MCF 10A (cell line): ENCODE data around the gene TMEM14C. TPM values are rescaled to one million over a fixed set of nuclear protein-coding genes. Genes with fewer than 3 reads are reported as not detected.
A peak's percentile ranks its signal among the peaks of the same experiment; 100 is the strongest.

Experiments used
- BruUV-seq: library from RNA; stranded (reverse); fragments of 400-500 nt; replicated peaks from 2 replicates; lab custom pipeline; 2021; lab: Mats Ljungman, UMichigan
- CTCF ChIA-PET: fragments of 300-600 bp; sonication (Branson Sonifier 250); formaldehyde crosslinking; extraction: SDS; loops from one replicate; lab custom pipeline; 2021; ENCODE audit warnings: antibody characterized with exemption, inconsistent platforms; lab: Yijun Ruan, JAX
- POLR2A ChIA-PET: fragments of 300-600, 350-650 bp; sonication (Branson Sonifier 250); formaldehyde crosslinking; extraction: SDS; loops from one replicate; lab custom pipeline; 2020; ENCODE audit warnings: antibody characterized with exemption, inconsistent platforms; lab: Yijun Ruan, JAX
- DNase-seq: peaks from one replicate; pipeline ENCODE4 v3.0.0-alpha.2; 2018; ENCODE audit not compliant: unreplicated experiment
- H3K27ac Mint-ChIP-seq: one replicate; pipeline ENCODE4 v1.8.0; 2022; ENCODE audit warnings: mild to moderate bottlenecking, low read depth, mixed read lengths; ENCODE audit not compliant: unreplicated experiment
- H3K27me3 Mint-ChIP-seq: one replicate; pipeline ENCODE4 v1.8.0; 2022; ENCODE audit warnings: mixed read lengths; ENCODE audit not compliant: insufficient read depth, unreplicated experiment
- H3K36me3 Mint-ChIP-seq: one replicate; pipeline ENCODE4 v1.8.0; 2022; ENCODE audit warnings: mild to moderate bottlenecking, moderate library complexity, mixed read lengths; ENCODE audit not compliant: insufficient read depth, unreplicated experiment
- H3K4me1 Mint-ChIP-seq: one replicate; pipeline ENCODE4 v1.8.0; 2022; ENCODE audit warnings: mixed read lengths; ENCODE audit not compliant: insufficient read depth, unreplicated experiment
- H3K4me3 Mint-ChIP-seq: one replicate; pipeline ENCODE4 v1.8.0; 2022; ENCODE audit warnings: mild to moderate bottlenecking, moderate library complexity, mixed read lengths; ENCODE audit not compliant: unreplicated experiment
- H3K9me3 Mint-ChIP-seq: one replicate; pipeline ENCODE4 v1.8.0; 2022; ENCODE audit warnings: mixed read lengths; ENCODE audit not compliant: unreplicated experiment
- intact Hi-C: fragments of 100-400 bp; cut with micrococcal nuclease; formaldehyde crosslinking; loops from 2 replicates; pipeline ENCODE4 v1.14.1; 2022
- total RNA-seq: library from RNA; stranded (reverse); gene quantifications from 2 replicates; pipeline ENCODE4 v1.2.3, GENCODE V29; 2022
- TF ChIP-seq, protein P1 (sequence below): fragments of 200-600 bp; IDR thresholded peaks from one replicate; pipeline ENCODE4 v1.8.0; 2022; ENCODE audit warnings: antibody characterized with exemption, mild to moderate bottlenecking; ENCODE audit not compliant: unreplicated experiment

Gene TMEM14C
- total RNA-seq, 1 experiment from 2014 or later: 159 TPM

DNA sequence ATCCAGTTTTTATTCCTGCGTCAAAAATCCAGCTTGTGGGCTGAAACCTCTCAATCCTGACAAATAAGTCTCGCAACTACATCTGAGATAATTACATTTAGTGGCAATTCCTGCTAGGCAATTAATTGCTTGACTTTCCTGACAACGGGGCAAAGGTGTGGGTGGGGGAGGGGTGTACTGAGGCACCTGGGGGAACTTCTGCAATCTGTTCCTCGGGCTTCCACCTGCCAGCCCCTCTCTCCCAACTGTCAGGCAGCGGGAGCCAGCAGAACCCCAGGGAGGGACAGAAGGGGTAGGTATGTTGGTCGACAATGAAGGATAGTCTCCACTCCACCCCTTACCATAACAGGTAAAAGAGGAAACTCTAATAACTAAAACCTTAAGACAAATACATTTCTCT, 35.3 kb upstream of the TMEM14C start:
- Mint-ChIP-seq H3K27me3 (no peaks in the 10 kb centered on the region), H3K4me3 (no peak overlapping the region), H3K4me1 (no peaks in the 10 kb centered on the region), H3K27ac (no peak overlapping the region), H3K9me3 (no peaks in the 10 kb centered on the region), H3K36me3 (no peaks in the 10 kb centered on the region)
- CTCF ChIA-PET: interaction anchor here (0.7 to 1.2 kb wide), 2 partner anchors 177 to 252 kb away, joined by 3 to 5 read pairs; no protein-coding TSS in a partner anchor
- TF ChIP-seq, protein P1, sequence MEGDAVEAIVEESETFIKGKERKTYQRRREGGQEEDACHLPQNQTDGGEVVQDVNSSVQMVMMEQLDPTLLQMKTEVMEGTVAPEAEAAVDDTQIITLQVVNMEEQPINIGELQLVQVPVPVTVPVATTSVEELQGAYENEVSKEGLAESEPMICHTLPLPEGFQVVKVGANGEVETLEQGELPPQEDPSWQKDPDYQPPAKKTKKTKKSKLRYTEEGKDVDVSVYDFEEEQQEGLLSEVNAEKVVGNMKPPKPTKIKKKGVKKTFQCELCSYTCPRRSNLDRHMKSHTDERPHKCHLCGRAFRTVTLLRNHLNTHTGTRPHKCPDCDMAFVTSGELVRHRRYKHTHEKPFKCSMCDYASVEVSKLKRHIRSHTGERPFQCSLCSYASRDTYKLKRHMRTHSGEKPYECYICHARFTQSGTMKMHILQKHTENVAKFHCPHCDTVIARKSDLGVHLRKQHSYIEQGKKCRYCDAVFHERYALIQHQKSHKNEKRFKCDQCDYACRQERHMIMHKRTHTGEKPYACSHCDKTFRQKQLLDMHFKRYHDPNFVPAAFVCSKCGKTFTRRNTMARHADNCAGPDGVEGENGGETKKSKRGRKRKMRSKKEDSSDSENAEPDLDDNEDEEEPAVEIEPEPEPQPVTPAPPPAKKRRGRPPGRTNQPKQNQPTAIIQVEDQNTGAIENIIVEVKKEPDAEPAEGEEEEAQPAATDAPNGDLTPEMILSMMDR: no peak
- DNase-seq: no peak
- POLR2A ChIA-PET: no interaction called here
- intact Hi-C loops: no loop called here
- BruUV-seq: no TSS peak

DNA sequence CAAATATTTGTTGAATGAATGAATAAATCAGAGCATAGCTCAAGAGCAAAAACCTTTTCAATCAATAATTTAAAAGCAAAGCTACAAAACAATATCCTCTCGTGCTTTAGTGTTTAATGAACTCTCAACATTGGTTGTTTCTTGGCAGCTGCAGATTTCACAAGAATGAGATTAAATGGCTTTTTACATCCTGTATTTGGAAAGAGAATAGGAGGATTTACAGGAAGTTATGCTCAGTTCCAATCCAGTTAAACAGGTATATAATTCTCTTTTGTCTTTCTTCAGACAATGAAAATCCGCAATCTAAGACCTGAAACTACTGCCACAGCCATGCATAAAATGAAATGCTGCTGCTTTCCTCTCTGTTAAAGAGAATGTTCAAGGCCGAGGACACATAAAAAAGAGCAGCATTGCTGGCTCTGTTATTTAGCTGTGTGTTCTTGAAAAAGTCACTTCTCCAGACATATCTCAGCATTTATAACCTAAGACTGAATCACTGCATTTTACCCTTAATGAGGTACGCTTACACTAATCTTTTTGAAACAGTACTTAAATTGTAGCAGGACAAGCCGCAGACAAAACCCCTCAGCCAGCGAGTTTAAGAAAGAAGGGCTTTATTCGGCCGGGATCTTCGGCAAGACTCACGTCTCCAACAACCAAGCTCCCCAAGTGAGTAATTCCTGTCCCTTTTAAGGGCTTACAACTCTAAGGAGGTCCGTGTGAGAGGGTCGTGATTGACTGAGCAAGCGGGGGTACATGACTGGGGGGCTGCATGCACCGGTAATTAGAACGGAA, 32.0 kb upstream of the TMEM14C start:
- no peaks in the 10 kb centered on the region for H3K36me3 Mint-ChIP-seq

DNA sequence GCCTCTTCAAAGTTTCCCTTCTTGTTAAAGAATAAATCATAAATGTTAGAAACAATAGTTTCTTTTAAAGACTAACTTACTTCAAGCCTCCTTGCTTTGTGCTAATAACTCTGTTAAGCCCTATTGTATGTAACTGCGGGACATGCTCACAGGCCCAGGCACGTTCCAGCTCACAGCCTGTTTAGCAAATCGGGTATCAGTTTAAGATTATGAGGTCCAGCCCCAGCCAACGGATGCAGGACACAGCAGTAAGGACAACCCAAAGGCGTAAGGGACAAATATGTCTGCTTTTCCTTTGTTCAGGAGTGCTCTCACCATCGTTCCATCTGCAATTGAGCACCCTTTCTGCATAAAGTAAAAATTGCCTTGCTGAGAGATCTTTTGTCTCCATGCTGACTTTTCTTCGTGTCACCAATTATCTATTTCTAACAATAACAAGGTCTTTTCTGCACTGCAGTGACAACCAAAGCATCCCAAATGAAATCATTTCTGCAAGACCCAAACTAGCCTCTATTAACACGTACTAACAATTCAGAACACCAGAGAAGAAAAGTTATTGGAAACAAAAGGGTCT, 29.8 kb upstream of the TMEM14C start:
- POLR2A ChIA-PET: interaction anchor here (1.0 to 6.4 kb wide), 3 partner anchors 18 to 28 kb away, joined by 3 to 79 read pairs (median 3); partner anchors contain the start of gene TMEM14C
- H3K27ac Mint-ChIP-seq: peak overlapping the region; percentile 100
- CTCF ChIA-PET: interaction anchor here (0.6 to 1.0 kb wide), 5 partner anchors 9 to 376 kb away, joined by 3 to 5 read pairs (median 4); no protein-coding TSS in a partner anchor
- no peaks in the 10 kb centered on the region for H3K9me3 Mint-ChIP-seq
- H3K4me1 Mint-ChIP-seq: peaks cover 5% of the 10 kb centered on the region
- no TSS peak for BruUV-seq
- H3K4me3 Mint-ChIP-seq: peak overlapping the region; percentile 91
- H3K36me3 Mint-ChIP-seq: peaks cover 12% of the 10 kb centered on the region
- TF ChIP-seq, protein P1: no peak
- no peaks in the 10 kb centered on the region for H3K27me3 Mint-ChIP-seq
- intact Hi-C loops: no loop called here
- no peak for DNase-seq

More for the DNA sequence above, 32.0 kb upstream of the TMEM14C start:
- H3K4me1 Mint-ChIP-seq: peaks cover 5% of the 10 kb centered on the region
- H3K27ac Mint-ChIP-seq: no peak overlapping the region
- no peak overlapping the region for H3K4me3 Mint-ChIP-seq
- ChIA-PET POLR2A (interaction anchor here (1.2 kb wide), 1 partner anchor 135 kb away, joined by 3 read pairs; no protein-coding TSS in a partner anchor), CTCF (interaction anchor here (0.6 to 1.4 kb wide), 3 partner anchors 125 to 235 kb away, joined by 3 to 5 read pairs (median 3); no protein-coding TSS in a partner anchor)
- no peaks in the 10 kb centered on the region for H3K9me3 Mint-ChIP-seq
- no peaks in the 10 kb centered on the region for H3K27me3 Mint-ChIP-seq
- intact Hi-C loops: no loop called here
- TF ChIP-seq, protein P1: no peak
- BruUV-seq: no TSS peak
- no peak for DNase-seq
